Mammary epithelial cell (primary cell): ENCODE measurements around the gene NDST1.
A peak's percentile ranks its signal among the peaks of the same experiment; 100 is the strongest.

Source experiments
- CTCF ChIP-seq, 2 donors: IDR thresholded peaks in 1 of 2; conservative IDR thresholded peaks in 1 of 2; 2 replicates each; pipeline ENCODE4 v1.5.1; 2011 to 2012; ENCODE audit warnings: inconsistent platforms in 2 of 2, low read length in 2 of 2, mild to moderate bottlenecking in 2 of 2, control low read depth in 1 of 2, low read depth in 1 of 2; ENCODE audit not compliant: insufficient read depth in 1 of 2; ENCODE audit errors: extremely low read depth in 1 of 2
- EZH2 ChIP-seq: IDR thresholded peaks from 2 replicates; pipeline ENCODE4 v1.6.1; 2012; ENCODE audit warnings: low read length, inconsistent platforms, borderline replicate concordance

- peak in 1 of 2 donors; percentile 2 for TF ChIP-seq CTCF (conservative IDR thresholded peaks at IDR 0.05 in 1 of 2, IDR thresholded peaks at IDR 0.05 in 1 of 2; ENCODE audit: extremely low read depth in 1 of 2, insufficient read depth in 1 of 2, low read depth in 1 of 2, low read length in 2 of 2)
- no peak for TF ChIP-seq EZH2
Observed at GRCh38 chr5:150503977-150504620, 3.8 kb upstream of the NDST1 start.
